Stimulated activated naive B cell treated with anti-CD40 and anti-IgM and Interleukin-4, amounts not matched to agents 10 μg/mL and 1 μg/mL and 100 μg/mL, for 72 hours (primary cell): ENCODE results near the gene FBXL17.

Experiments
- ATAC-seq, 2 donors: fragments of 150-1000 bp; cut with Tn5 transposase; replicated peaks; 2 replicates each; pipeline ENCODE4 v1.10.0; 2021; ENCODE audit warnings: moderate library complexity in 1 of 2
- DNase-seq: peaks from one replicate; pipeline ENCODE4 v3.0.0; 2021
- H3K27ac Mint-ChIP-seq: one replicate; pipeline ENCODE4 v1.8.0; 2022; ENCODE audit warnings: mild to moderate bottlenecking, mixed read lengths
- H3K27me3 Mint-ChIP-seq, 2 donors: one replicate each; pipeline ENCODE4 v1.8.0; 2022; ENCODE audit warnings: mixed read lengths in 2 of 2
- H3K36me3 Mint-ChIP-seq, 2 donors: one replicate each; pipeline ENCODE4 v1.8.0; 2022; ENCODE audit warnings: mixed read lengths in 2 of 2, mild to moderate bottlenecking in 1 of 2
- H3K4me1 Mint-ChIP-seq, 2 donors: one replicate each; pipeline ENCODE4 v1.8.0; 2022; ENCODE audit warnings: mixed read lengths in 2 of 2, mild to moderate bottlenecking in 1 of 2
- H3K4me3 Mint-ChIP-seq, 2 donors: one replicate each; pipeline ENCODE4 v1.8.0; 2022; ENCODE audit warnings: mild to moderate bottlenecking in 2 of 2, mixed read lengths in 2 of 2, moderate library complexity in 1 of 2
- H3K9me3 Mint-ChIP-seq, 2 donors: one replicate each; pipeline ENCODE4 v1.8.0; 2022; ENCODE audit warnings: mixed read lengths in 2 of 2, mild to moderate bottlenecking in 1 of 2

Gene FBXL17

GRCh38 chr5:107925200-107925599 is 456.7 kb downstream of the FBXL17 start:
- DNase-seq = no peak
- no peaks in the 10 kb centered on the region for H3K4me1 Mint-ChIP-seq
- H3K27me3 Mint-ChIP-seq = no peaks in the 10 kb centered on the region
- ATAC-seq = no peak
- H3K36me3 Mint-ChIP-seq = no peaks in the 10 kb centered on the region
- H3K27ac Mint-ChIP-seq = no peak overlapping the region
- no peak overlapping the region for H3K4me3 Mint-ChIP-seq
- H3K9me3 Mint-ChIP-seq = no peaks in the 10 kb centered on the region

- DNase-seq (no peak), ATAC-seq (no peak)
- Mint-ChIP-seq H3K4me1 (no peaks in the 10 kb centered on the region), H3K27me3 (no peaks in the 10 kb centered on the region), H3K4me3 (no peak overlapping the region), H3K9me3 (no peaks in the 10 kb centered on the region), H3K36me3 (peaks cover 0 to 4% of the 10 kb centered on the region in 2 donors), H3K27ac (no peak overlapping the region)
Measured at GRCh38 chr5:107919969-107920368, 461.9 kb downstream of the FBXL17 start.

GRCh38 chr5:107919361-107919760 is 462.5 kb downstream of the FBXL17 start:
- Mint-ChIP-seq H3K9me3 (no peaks in the 10 kb centered on the region), H3K27me3 (no peaks in the 10 kb centered on the region), H3K36me3 (peaks cover 0 to 4% of the 10 kb centered on the region in 2 donors), H3K4me3 (no peak overlapping the region), H3K27ac (no peak overlapping the region), H3K4me1 (no peaks in the 10 kb centered on the region)
- no peak for DNase-seq
- ATAC-seq = no peak

- no peak overlapping the region for H3K27ac Mint-ChIP-seq
- no peak overlapping the region for H3K4me3 Mint-ChIP-seq
- ATAC-seq (no peak), DNase-seq (no peak)
- no peaks in the 10 kb centered on the region for H3K9me3 Mint-ChIP-seq
- no peaks in the 10 kb centered on the region for H3K27me3 Mint-ChIP-seq
- no peaks in the 10 kb centered on the region for H3K4me1 Mint-ChIP-seq
- peaks cover 0 to 4% of the 10 kb centered on the region in 2 donors for H3K36me3 Mint-ChIP-seq
Measured at GRCh38 chr5:107917983-107918382, 463.9 kb downstream of the FBXL17 start.

- ATAC-seq (no peak), DNase-seq (no peak)
- H3K36me3 Mint-ChIP-seq = peaks cover 0 to 4% of the 10 kb centered on the region in 2 donors
- no peaks in the 10 kb centered on the region for H3K4me1 Mint-ChIP-seq
- H3K9me3 Mint-ChIP-seq = no peaks in the 10 kb centered on the region
- no peak overlapping the region for H3K4me3 Mint-ChIP-seq
- no peaks in the 10 kb centered on the region for H3K27me3 Mint-ChIP-seq
- H3K27ac Mint-ChIP-seq = no peak overlapping the region
Measured at GRCh38 chr5:107916731-107917725, 464.9 kb downstream of the FBXL17 start.

GRCh38 chr5:107915176-107915812 is 466.6 kb downstream of the FBXL17 start:
- no peaks in the 10 kb centered on the region for H3K9me3 Mint-ChIP-seq
- ATAC-seq (no peak), DNase-seq (no peak)
- peaks cover 0 to 4% of the 10 kb centered on the region in 2 donors for H3K36me3 Mint-ChIP-seq
- H3K4me3 Mint-ChIP-seq = no peak overlapping the region
- H3K4me1 Mint-ChIP-seq = no peaks in the 10 kb centered on the region
- no peaks in the 10 kb centered on the region for H3K27me3 Mint-ChIP-seq
- H3K27ac Mint-ChIP-seq = no peak overlapping the region

- Mint-ChIP-seq H3K4me1 (no peaks in the 10 kb centered on the region), H3K36me3 (peaks cover 1 to 2% of the 10 kb centered on the region in 2 donors), H3K27me3 (no peaks in the 10 kb centered on the region), H3K4me3 (no peak overlapping the region), H3K27ac (no peak overlapping the region), H3K9me3 (no peaks in the 10 kb centered on the region)
- DNase-seq (no peak), ATAC-seq (no peak)
Measured at GRCh38 chr5:107913494-107913893, 468.4 kb downstream of the FBXL17 start.

GRCh38 chr5:107900721-107901120 is 481.2 kb downstream of the FBXL17 start:
- no peak for DNase-seq
- Mint-ChIP-seq H3K27me3 (no peaks in the 10 kb centered on the region), H3K9me3 (peaks cover 0 to 2% of the 10 kb centered on the region in 2 donors), H3K4me3 (no peak overlapping the region), H3K27ac (no peak overlapping the region), H3K36me3 (peaks cover 3 to 16% of the 10 kb centered on the region in 2 donors), H3K4me1 (no peaks in the 10 kb centered on the region)
- ATAC-seq = no peak

- no peak for DNase-seq
Measured at GRCh38 chr5:107894361-107894760, 487.5 kb downstream of the FBXL17 start.

GRCh38 chr5:107893642-107894041 is 488.3 kb downstream of the FBXL17 start:
- peaks cover 7 to 8% of the 10 kb centered on the region in 2 donors for H3K36me3 Mint-ChIP-seq
- H3K4me3 Mint-ChIP-seq = no peak overlapping the region
- no peaks in the 10 kb centered on the region for H3K27me3 Mint-ChIP-seq
- ATAC-seq = no peak
- H3K27ac Mint-ChIP-seq = no peak overlapping the region
- no peak for DNase-seq
- no peaks in the 10 kb centered on the region for H3K4me1 Mint-ChIP-seq
- peaks cover 0 to 2% of the 10 kb centered on the region in 2 donors for H3K9me3 Mint-ChIP-seq

More at GRCh38 chr5:107894361-107894760, 487.5 kb downstream of the FBXL17 start:
- Mint-ChIP-seq H3K9me3 (peaks cover 0 to 3% of the 10 kb centered on the region in 2 donors), H3K4me1 (no peaks in the 10 kb centered on the region), H3K27me3 (no peaks in the 10 kb centered on the region), H3K27ac (no peak overlapping the region), H3K4me3 (no peak overlapping the region), H3K36me3 (peaks cover 8 to 13% of the 10 kb centered on the region in 2 donors)
- no peak for ATAC-seq

GRCh38 chr5:107889387-107889786 is 492.5 kb downstream of the FBXL17 start:
- ATAC-seq (no peak), DNase-seq (no peak)
- no peaks in the 10 kb centered on the region for H3K27me3 Mint-ChIP-seq
- H3K4me3 Mint-ChIP-seq = no peak overlapping the region
- H3K27ac Mint-ChIP-seq = no peak overlapping the region
- peaks cover 0 to 2% of the 10 kb centered on the region in 2 donors for H3K9me3 Mint-ChIP-seq
- peaks cover 0 to 6% of the 10 kb centered on the region in 2 donors for H3K36me3 Mint-ChIP-seq
- H3K4me1 Mint-ChIP-seq = peaks cover 0 to 14% of the 10 kb centered on the region in 2 donors

GRCh38 chr5:107888541-107888940 is 493.4 kb downstream of the FBXL17 start:
- no peak for DNase-seq
- ATAC-seq = no peak
- Mint-ChIP-seq H3K27me3 (no peaks in the 10 kb centered on the region), H3K4me1 (peaks cover 0 to 14% of the 10 kb centered on the region in 2 donors), H3K27ac (no peak overlapping the region), H3K36me3 (peaks cover 0 to 6% of the 10 kb centered on the region in 2 donors), H3K4me3 (no peak overlapping the region), H3K9me3 (peaks cover 0 to 2% of the 10 kb centered on the region in 2 donors)

GRCh38 chr5:107887166-107887943 is 494.5 kb downstream of the FBXL17 start:
- no peak for ATAC-seq
- H3K9me3 Mint-ChIP-seq = peaks cover 0 to 2% of the 10 kb centered on the region in 2 donors
- no peak for DNase-seq
- H3K27me3 Mint-ChIP-seq = no peaks in the 10 kb centered on the region
- H3K36me3 Mint-ChIP-seq = peaks cover 0 to 6% of the 10 kb centered on the region in 2 donors
- H3K4me1 Mint-ChIP-seq = peaks cover 0 to 14% of the 10 kb centered on the region in 2 donors
- H3K27ac Mint-ChIP-seq = peak overlapping the region; percentile 33
- no peak overlapping the region for H3K4me3 Mint-ChIP-seq

- Mint-ChIP-seq H3K36me3 (peaks cover 0 to 2% of the 10 kb centered on the region in 2 donors), H3K4me1 (peaks cover 0 to 14% of the 10 kb centered on the region in 2 donors), H3K27ac (no peak overlapping the region), H3K4me3 (no peak overlapping the region), H3K9me3 (no peaks in the 10 kb centered on the region), H3K27me3 (no peaks in the 10 kb centered on the region)
- DNase-seq = no peak
- ATAC-seq = peak in 1 of 2 donors; percentile 48
Measured at GRCh38 chr5:107885601-107886000, 496.3 kb downstream of the FBXL17 start.
